K562 (cell line): ENCODE data around the gene SMG6. TPM values are rescaled to one million over a fixed set of nuclear protein-coding genes. Genes with fewer than 3 reads are reported as not detected.

Source experiments
- ATAC-seq: fragments of 200-7000 bp; cut with Tn5 transposase; 3 replicates; pipeline ENCODE4 v1.9.1; 2020; ENCODE audit warnings: moderate library complexity
- BruUV-seq: library from RNA; stranded (reverse); fragments of 400-500 nt; replicated peaks from 2 replicates; lab custom pipeline; 2021; lab: Mats Ljungman, UMichigan
- CTCF ChIA-PET: fragments of 300-600 bp; formaldehyde crosslinking; extraction: SDS; loops from one replicate; lab custom pipeline; 2021; ENCODE audit warnings: low intra/inter-chr PET ratio; lab: Yijun Ruan, JAX
- POLR2A ChIA-PET: fragments of 300-600, 350-650 bp; sonication (Branson Sonifier 250); formaldehyde crosslinking; extraction: SDS; loops from one replicate; lab custom pipeline; 2021; ENCODE audit warnings: antibody characterized with exemption, inconsistent platforms; lab: Yijun Ruan, JAX
- DNase-seq, 4 experiments: peaks; one replicate each; pipeline versions ENCODE4 v3.0.0 to v3.0.0-alpha.2; 2011 to 2018; ENCODE audit warnings: low spot score in 3 of 4, mixed read lengths in 3 of 4; ENCODE audit errors: extremely low read depth in 1 of 4
- FAIRE-seq: peaks from 2 replicates; lab custom pipeline; 2011; peaks lifted over from hg19 to GRCh38; lab: Jason Lieb, UNC
- H2AFZ ChIP-seq: 2 replicates; pipeline ENCODE4 v1.6.0; 2011; ENCODE audit warnings: low read depth, low read length, control low read depth, inconsistent platforms
- H3K27ac ChIP-seq: fragments of 200-600 bp; 3 replicates; pipeline ENCODE4 v1.8.0; 2011; ENCODE audit warnings: low read depth, mild to moderate bottlenecking, control low read depth, inconsistent platforms, low read length, moderate library complexity, mixed read lengths; ENCODE audit errors: extremely low read depth
- H3K27me3 ChIP-seq, 2 experiments: fragments of 300-600 bp in 1 of 2; 2 replicates in 1 of 2; 3 replicates in 1 of 2; pipeline versions ENCODE4 v1.6.0 to v1.8.0; 2011; ENCODE audit warnings: inconsistent platforms in 2 of 2, low read length in 2 of 2, mild to moderate bottlenecking in 1 of 2, mixed read lengths in 1 of 2, moderate library complexity in 1 of 2; ENCODE audit not compliant: control insufficient read depth in 2 of 2, insufficient read depth in 2 of 2
- H3K36me3 ChIP-seq: fragments of 300-600 bp; 3 replicates; pipeline ENCODE4 v1.8.0; 2011; ENCODE audit warnings: mild to moderate bottlenecking, low read length, inconsistent platforms; ENCODE audit not compliant: control insufficient read depth, insufficient read depth
- H3K4me1 ChIP-seq, 2 experiments: fragments of 200-600 bp in 1 of 2; replicated peaks in 1 of 2; 2 replicates in 1 of 2; 3 replicates in 1 of 2; pipeline versions ENCODE4 v1.5.1 to v1.8.0; 2011; ENCODE audit warnings: inconsistent platforms in 2 of 2, low read length in 2 of 2, mild to moderate bottlenecking in 1 of 2, mixed read lengths in 1 of 2, moderate library complexity in 1 of 2; ENCODE audit not compliant: control insufficient read depth in 2 of 2, insufficient read depth in 2 of 2
- H3K4me2 ChIP-seq: 2 replicates; pipeline ENCODE4 v1.6.1; 2011; ENCODE audit warnings: low read length, control low read depth, inconsistent platforms, mixed read lengths; ENCODE audit not compliant: insufficient read depth
- H3K4me3 ChIP-seq: fragments of 200-600 bp; sonication (generic), shearing (Covaris generic); 2 replicates; pipeline ENCODE4 v1.5.1; 2016; ENCODE audit warnings: control low read depth, inconsistent platforms
- H3K79me2 ChIP-seq: fragments of 200-600 bp; 3 replicates; pipeline ENCODE4 v1.8.0; 2011; ENCODE audit warnings: low read length, inconsistent platforms; ENCODE audit not compliant: control insufficient read depth, insufficient read depth
- H3K9ac ChIP-seq, 2 experiments: 2 replicates each; pipeline versions ENCODE4 v1.6.0 to v1.6.1; 2011; ENCODE audit warnings: low read depth in 2 of 2, low read length in 2 of 2, control low read depth in 1 of 2, inconsistent platforms in 1 of 2, mild to moderate bottlenecking in 1 of 2, mixed read lengths in 1 of 2; ENCODE audit not compliant: insufficient read depth in 1 of 2
- H3K9me1 ChIP-seq: one replicate; pipeline ENCODE4 v1.6.0; 2011; ENCODE audit warnings: inconsistent platforms, mild to moderate bottlenecking, low read length, moderate library complexity; ENCODE audit not compliant: control insufficient read depth, insufficient read depth
- H3K9me3 ChIP-seq: replicated peaks from 2 replicates; pipeline ENCODE4 v1.5.1; 2011; ENCODE audit warnings: low read depth, low read length, inconsistent platforms; ENCODE audit not compliant: control insufficient read depth, insufficient read depth
- H4K20me1 ChIP-seq: replicated peaks from 2 replicates; pipeline ENCODE4 v1.6.1; 2011; ENCODE audit warnings: low read length, inconsistent platforms, mixed read lengths; ENCODE audit not compliant: control insufficient read depth, insufficient read depth
- CREBBP ChIP-seq: IDR thresholded peaks from one replicate; pipeline ENCODE4 v1.6.1; 2012; ENCODE audit warnings: low read depth, mild to moderate bottlenecking, control low read depth, inconsistent platforms, low read length
- EGR1 ChIP-seq: fragments of 450-650 bp; conservative IDR thresholded peaks from 2 replicates; pipeline ENCODE4 v1.6.1; 2017; ENCODE audit warnings: mild to moderate bottlenecking
- JUND ChIP-seq, 2 experiments: IDR thresholded peaks; 2 replicates in 1 of 2; 3 replicates in 1 of 2; pipeline ENCODE4 v1.6.1; 2011; ENCODE audit warnings: borderline replicate concordance in 2 of 2, low read depth in 2 of 2, low read length in 2 of 2, improper control_type of control experiment in 1 of 2, missing biosample characterization in 1 of 2, missing genetic modification characterization in 1 of 2, missing genetic modification reagents in 1 of 2
- PKNOX1 ChIP-seq: fragments of 450-650 bp; IDR thresholded peaks from 2 replicates; pipeline ENCODE4 v1.6.1; 2016
- RAD21 ChIP-seq, 2 experiments: fragments of 250-450 bp in 1 of 2; fragments of 450-650 bp in 1 of 2; sonication (Bioruptor Pico) in 1 of 2; formaldehyde crosslinking in 1 of 2; IDR thresholded peaks in 1 of 2; conservative IDR thresholded peaks in 1 of 2; 2 replicates each; pipeline versions ENCODE4 v1.4.0 to v1.8.0; 2020 to 2022; ENCODE audit warnings: mild to moderate bottlenecking in 2 of 2, moderate library complexity in 1 of 2
- REST ChIP-seq, 2 experiments: fragments of 450-650 bp; formaldehyde crosslinking in 1 of 2; IDR thresholded peaks; 2 replicates each; pipeline versions ENCODE4 v1.4.0 to v1.6.1; 2014 to 2020; ENCODE audit warnings: mild to moderate bottlenecking in 2 of 2, borderline replicate concordance in 1 of 2, low read depth in 1 of 2
- SMC3 ChIP-seq: conservative IDR thresholded peaks from 2 replicates; pipeline ENCODE4 v1.6.1; 2011; ENCODE audit warnings: low read depth, low read length, improper control_type of control experiment; ENCODE audit not compliant: insufficient read depth
- STAG1 ChIP-seq: sonication (generic); formaldehyde crosslinking; IDR thresholded peaks from 2 replicates; pipeline ENCODE4 v1.5.0; 2020; ENCODE audit warnings: missing genetic modification reagents, borderline replicate concordance
- ZFX ChIP-seq: sonication (generic); formaldehyde crosslinking; IDR thresholded peaks from 2 replicates; pipeline ENCODE4 v1.8.0; 2022; ENCODE audit warnings: mild to moderate bottlenecking, missing genetic modification reagents, moderate library complexity
- ZNF165 ChIP-seq: fragments of 250-450 bp; sonication (Bioruptor Pico); IDR thresholded peaks from 2 replicates; pipeline ENCODE4 v1.4.0; 2020; ENCODE audit warnings: borderline replicate concordance
- WGBS: fragments of 100-300 bp; shearing (Covaris generic); methylation state at CpG from one replicate; pipeline ENCODE4 v1.1.6; 2016; ENCODE audit warnings: low coverage, mixed read lengths; ENCODE audit not compliant: insufficient coverage; ENCODE audit errors: missing lambda C conversion rate; 5-methylcytosine and 5-hydroxymethylcytosine counted together
- in situ Hi-C: fragments of 300-500 bp; cut with MboI; formaldehyde crosslinking; loops from 4 replicates; pipeline ENCODE4 v1.15.0; 2018; ENCODE audit warnings: inconsistent platforms, mixed read lengths
- intact Hi-C: fragments of 100-400 bp; cut with micrococcal nuclease; formaldehyde crosslinking; loops from 2 replicates; pipeline ENCODE4 v1.14.2; 2022
- polyA plus RNA-seq, 8 experiments: library from polyadenylated mRNA; depleted of rRNA in 4 of 8; stranded (reverse) in 5 of 8; unstranded in 3 of 8; fragments of >200 nt; fragmentation: Nextera tagmentation in 2 of 8; fragmentation: Illumina TruSeq in 1 of 8; extraction: Ambion mirVana in 2 of 8; extraction: Trizol in 1 of 8; gene quantifications; 2 replicates each; pipeline versions ENCODE4 v1.2.1 to v1.2.3, GENCODE V29; 2011 to 2014; ENCODE audit warnings: inconsistent platforms in 1 of 8, missing spikeins in 1 of 8
- total RNA-seq, 7 experiments: library from RNA; depleted of rRNA in 6 of 7; stranded (reverse); fragments of >200 nt in 6 of 7; fragmentation: Illumina TruSeq in 2 of 7; extraction: Trizol in 2 of 7; gene quantifications; 2 replicates each; pipeline versions ENCODE4 v1.2.1 to v1.2.3, GENCODE V29; 2011 to 2021; ENCODE audit warnings: low replicate concordance in 1 of 7

The SMG6 gene
- total and polyA plus RNA-seq, 9 of the 15 experiments (the other 6 are each of a cell fraction or from before 2014, with no cell fraction given): 0.44 to 13.9 (median 6.0) TPM

- TSS peak; percentile 75 for BruUV-seq
- no peak for ATAC-seq
- no peaks in the 10 kb centered on the region for H3K9me3 ChIP-seq
- peak; percentile 99 for FAIRE-seq
- ChIA-PET POLR2A (interaction anchor here (1.1 kb wide), 1 partner anchor 214 kb away, joined by 3 read pairs; no protein-coding TSS in a partner anchor), CTCF (interaction anchor here (2.0 kb wide), 1 partner anchor 122 kb away, joined by 6 read pairs; no protein-coding TSS in a partner anchor)
- H3K4me2 ChIP-seq: peak overlapping the region; percentile 98
- peak in 3 of 4 experiments; percentile 64 to 88 (median 64) for DNase-seq
- peak overlapping the region; percentile 62; the same call in 2 of the 3 replicates for H3K27ac ChIP-seq
- peaks cover 8 to 26% of the 10 kb centered on the region in 2 experiments; a peak in 4 of 5 replicates for H3K4me1 ChIP-seq
- peaks cover 0 to 6% of the 10 kb centered on the region in 2 experiments; a peak in 1 of 5 replicates for H3K27me3 ChIP-seq
- H3K4me3 ChIP-seq: peak overlapping the region; percentile 85
- in situ Hi-C loops: loop anchor here (5.0 to 10.0 kb wide), 2 partner anchors 123 to 316 kb away; partner anchors contain the start of gene TLCD2
- peaks cover 16% of the 10 kb centered on the region for H3K79me2 ChIP-seq
- peaks cover 8% of the 10 kb centered on the region; the same call in 1 of the 3 replicates for H3K36me3 ChIP-seq
- H3K9me1 ChIP-seq: no peaks in the 10 kb centered on the region
- H4K20me1 ChIP-seq: 0 out of 2 replicates have a peak, but pooled peaks cover 2% of the 10 kb centered on the region
- WGBS: 8% methylated on average over 10 of the region's 10 CpGs
- H2AFZ ChIP-seq: peak overlapping the region; percentile 34; the same call in 1 of the 2 replicates
- peak overlapping the region; percentile 71 to 84; a peak in 3 of 4 replicates for H3K9ac ChIP-seq
- intact Hi-C loops: loop anchor here (2.0 to 5.0 kb wide), 2 partner anchors 122 to 313 kb away; no protein-coding TSS in a partner anchor
- TF ChIP-seq REST (IDR thresholded peaks at IDR 0.05; ENCODE audit: borderline replicate concordance): peak; percentile 51; the same call in 1 of the 2 replicates
- TF ChIP-seq REST (CRISPR knock-in tag; IDR thresholded peaks at IDR 0.05; ENCODE audit: low read depth): no peak
- peak; percentile 75 for TF ChIP-seq ZFX
- peak; percentile 33; the same call in 1 of the 2 replicates for TF ChIP-seq JUND (IDR thresholded peaks at IDR 0.05; ENCODE audit: borderline replicate concordance, low read depth, low read length)
- no peak; the same call in 2 of the 3 replicates for TF ChIP-seq JUND (tag; IDR thresholded peaks at IDR 0.05; ENCODE audit: borderline replicate concordance, low read depth, low read length)
- TF ChIP-seq EGR1: peak; percentile 85
- peak; percentile 46 to 69 for TF ChIP-seq RAD21 (CRISPR knock-in tag; conservative IDR thresholded peaks at IDR 0.05 in 1 of 2, IDR thresholded peaks at IDR 0.05 in 1 of 2)
- TF ChIP-seq STAG1 (CRISPR knock-in tag): no peak; the same call in 1 of the 2 replicates
- TF ChIP-seq ZNF165 (CRISPR knock-in tag): no peak
- TF ChIP-seq PKNOX1: peak; percentile 64
- TF ChIP-seq SMC3: peak; percentile 26; the same call in 1 of the 2 replicates
- TF ChIP-seq CREBBP: no peak
Measured at GRCh38 chr17:2030779-2031163, 272.8 kb downstream of the SMG6 start.
